Sigmoid colon (tissue), 7 donors: ENCODE results near the gene NHERF1. TPM values are rescaled to one million over a fixed set of nuclear protein-coding genes. Genes with fewer than 3 reads are reported as not detected.

Experiments
- DNase-seq: peaks from one replicate; pipeline ENCODE4 v3.0.0-alpha.2; 2019
- H3K27ac ChIP-seq, 4 donors: fragments of 200-600 bp; sonication (generic); one replicate each; pipeline ENCODE4 v1.5.1; 2016 to 2019; ENCODE audit warnings: mild to moderate bottlenecking in 1 of 4
- H3K27me3 ChIP-seq, 3 donors: fragments of 200-600 bp; sonication (generic); one replicate each; pipeline ENCODE4 v1.5.1; 2019; ENCODE audit warnings: mild to moderate bottlenecking in 1 of 3
- H3K36me3 ChIP-seq, 4 donors: fragments of 200-600 bp; sonication (generic); one replicate each; pipeline ENCODE4 v1.5.1; 2016 to 2019
- H3K4me1 ChIP-seq, 4 donors: fragments of 200-600 bp; sonication (generic); one replicate each; pipeline ENCODE4 v1.5.1; 2017 to 2019
- H3K4me3 ChIP-seq, 4 donors: fragments of 200-600 bp; sonication (generic); one replicate each; pipeline ENCODE4 v1.5.1; 2017 to 2019; ENCODE audit warnings: mild to moderate bottlenecking in 2 of 4, moderate library complexity in 1 of 4
- H3K9me3 ChIP-seq, 4 donors: fragments of 200-600 bp in 3 of 4; sonication (generic) in 3 of 4; one replicate each; pipeline versions ENCODE4 v1.5.1 to v1.6.1; 2013 to 2019
- EP300 ChIP-seq, 4 donors: sonication (generic); formaldehyde crosslinking; IDR thresholded peaks; one replicate each; pipeline ENCODE4 v1.6.1; 2017; ENCODE audit warnings: antibody characterized with exemption in 4 of 4
- POLR2A ChIP-seq, 2 donors: fragments of 450-650 bp; IDR thresholded peaks; one replicate each; pipeline ENCODE4 v1.6.1; 2016; ENCODE audit warnings: antibody characterized with exemption in 2 of 2, mild to moderate bottlenecking in 2 of 2, moderate library complexity in 2 of 2
- POLR2AphosphoS5 ChIP-seq, 4 donors: sonication (generic); formaldehyde crosslinking; IDR thresholded peaks; one replicate each; pipeline ENCODE4 v1.6.1; 2017; ENCODE audit warnings: antibody characterized with exemption in 4 of 4
- WGBS, 2 donors: extraction: QIAGEN DNeasy Blood & Tissue Kit; methylation state at CpG; one replicate each; pipeline ENCODE4 v1.1.7; 2013; 5-methylcytosine and 5-hydroxymethylcytosine counted together
- intact Hi-C: fragments of 100-400 bp; cut with DNase I; formaldehyde crosslinking; loops from one replicate; pipeline ENCODE4 v1.15.1; 2023
- polyA plus RNA-seq, 3 donors: library from polyadenylated mRNA; stranded (reverse); fragments of 200-250 nt; gene quantifications; one replicate each; pipeline ENCODE4 v1.2.3, GENCODE V29; 2013
- total RNA-seq, 4 donors: library from RNA; depleted of rRNA; stranded (reverse); fragments of >200 nt; gene quantifications; one replicate each; pipeline ENCODE4 v1.1.0, GENCODE V29; 2016
- TF ChIP-seq, protein P1 (sequence below), 4 experiments: fragments of 450-650 bp in 3 of 4; fragments of 200-600 bp in 1 of 4; IDR thresholded peaks; one replicate each; pipeline ENCODE4 v1.5.1; 2016 to 2019; ENCODE audit warnings: antibody characterized with exemption in 4 of 4, mild to moderate bottlenecking in 3 of 4, moderate library complexity in 2 of 4
- donor health status: healthy with polysubstance abuse.
- donor health status: Bipolar disorder and iron deficiency.
- donor health status: healthy.

Gene NHERF1
- total and polyA plus RNA-seq, 7 donors = 6.6 to 420 (median 12.5) TPM

DNA sequence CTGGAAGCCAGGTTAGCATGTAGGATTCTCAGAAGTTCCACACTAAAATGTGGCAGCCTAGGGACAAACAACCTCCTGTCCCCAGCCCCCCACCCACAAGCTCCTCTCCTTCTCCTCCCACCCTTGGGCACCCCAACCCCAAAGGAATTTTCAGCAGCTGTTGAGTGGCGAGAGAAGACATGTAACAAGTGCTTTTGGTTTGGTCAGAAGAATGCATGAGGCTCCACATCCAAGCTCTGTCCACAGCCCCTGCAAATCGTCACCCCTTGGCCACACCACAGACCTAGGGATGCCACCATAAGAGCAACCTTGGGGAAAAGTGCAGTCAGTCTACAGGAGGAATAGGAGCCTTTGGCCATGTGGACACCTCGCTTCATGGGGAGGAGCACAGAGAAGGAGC, 23.3 kb upstream of the NHERF1 start:
- H3K4me1 ChIP-seq = no peaks in the 10 kb centered on the region
- intact Hi-C loops = no loop called here
- WGBS, 2 donors = 93 to 95% methylated on average over 3 of the region's 3 CpGs
- no peaks in the 10 kb centered on the region for H3K9me3 ChIP-seq
- H3K4me3 ChIP-seq = no peak overlapping the region
- H3K27ac ChIP-seq = no peak overlapping the region
- DNase-seq = no peak
- H3K36me3 ChIP-seq = no peaks in the 10 kb centered on the region
- TF ChIP-seq, protein P1, sequence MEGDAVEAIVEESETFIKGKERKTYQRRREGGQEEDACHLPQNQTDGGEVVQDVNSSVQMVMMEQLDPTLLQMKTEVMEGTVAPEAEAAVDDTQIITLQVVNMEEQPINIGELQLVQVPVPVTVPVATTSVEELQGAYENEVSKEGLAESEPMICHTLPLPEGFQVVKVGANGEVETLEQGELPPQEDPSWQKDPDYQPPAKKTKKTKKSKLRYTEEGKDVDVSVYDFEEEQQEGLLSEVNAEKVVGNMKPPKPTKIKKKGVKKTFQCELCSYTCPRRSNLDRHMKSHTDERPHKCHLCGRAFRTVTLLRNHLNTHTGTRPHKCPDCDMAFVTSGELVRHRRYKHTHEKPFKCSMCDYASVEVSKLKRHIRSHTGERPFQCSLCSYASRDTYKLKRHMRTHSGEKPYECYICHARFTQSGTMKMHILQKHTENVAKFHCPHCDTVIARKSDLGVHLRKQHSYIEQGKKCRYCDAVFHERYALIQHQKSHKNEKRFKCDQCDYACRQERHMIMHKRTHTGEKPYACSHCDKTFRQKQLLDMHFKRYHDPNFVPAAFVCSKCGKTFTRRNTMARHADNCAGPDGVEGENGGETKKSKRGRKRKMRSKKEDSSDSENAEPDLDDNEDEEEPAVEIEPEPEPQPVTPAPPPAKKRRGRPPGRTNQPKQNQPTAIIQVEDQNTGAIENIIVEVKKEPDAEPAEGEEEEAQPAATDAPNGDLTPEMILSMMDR (IDR thresholded peaks at IDR 0.05) = no peak
- TF ChIP-seq EP300 (IDR thresholded peaks at IDR 0.05) (no peak), POLR2AphosphoS5 (IDR thresholded peaks at IDR 0.05) (no peak), POLR2A (IDR thresholded peaks at IDR 0.05) (no peak)
- peaks cover 0 to under 1% (median 0%) of the 10 kb centered on the region in 3 donors for H3K27me3 ChIP-seq

DNA sequence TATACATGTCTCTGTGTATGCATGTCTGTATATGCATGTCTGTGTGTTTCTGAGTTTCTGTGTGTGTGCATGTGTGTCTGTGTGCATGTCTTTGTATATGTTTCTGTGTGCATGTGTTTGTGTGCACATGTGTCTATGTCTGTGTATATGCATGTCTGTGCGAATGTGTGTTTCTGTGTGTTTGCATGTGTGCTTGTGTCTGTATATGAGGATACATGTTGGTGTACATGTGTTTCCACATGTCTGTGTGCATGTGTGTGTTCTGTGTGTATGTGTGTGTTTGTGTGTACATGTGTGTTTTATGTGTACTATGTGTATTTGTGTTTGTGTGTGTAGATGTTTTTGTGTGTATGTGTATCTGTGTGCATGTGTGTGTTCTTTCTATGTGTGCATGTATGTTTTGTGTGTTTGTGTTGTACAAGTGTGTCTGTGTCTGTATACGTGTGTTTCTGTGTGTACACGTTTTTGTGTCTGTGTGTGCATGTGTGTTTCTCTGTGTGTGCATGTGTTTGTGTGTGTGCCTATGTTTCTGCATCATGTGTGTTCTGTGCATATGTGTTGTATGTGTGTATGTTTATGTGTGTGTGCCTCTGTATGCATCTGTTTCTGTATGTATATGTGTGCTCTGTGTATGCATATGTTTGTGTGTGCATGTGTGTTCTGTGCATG, 20.3 kb upstream of the NHERF1 start:
- intact Hi-C loops = no loop called here
- WGBS, 2 donors = 92 to 97% methylated on average over 3 of the region's 3 CpGs
- TF ChIP-seq POLR2AphosphoS5 (IDR thresholded peaks at IDR 0.05) (no peak), POLR2A (IDR thresholded peaks at IDR 0.05) (no peak), EP300 (IDR thresholded peaks at IDR 0.05) (no peak)
- TF ChIP-seq, protein P1 (IDR thresholded peaks at IDR 0.05) = no peak
- Histone ChIP-seq H3K4me1 (no peaks in the 10 kb centered on the region), H3K4me3 (no peak overlapping the region), H3K27ac (no peak overlapping the region), H3K9me3 (no peaks in the 10 kb centered on the region), H3K36me3 (no peaks in the 10 kb centered on the region), H3K27me3 (peaks cover 0 to 28% (median 9%) of the 10 kb centered on the region in 3 donors)
- no peak for DNase-seq

DNA sequence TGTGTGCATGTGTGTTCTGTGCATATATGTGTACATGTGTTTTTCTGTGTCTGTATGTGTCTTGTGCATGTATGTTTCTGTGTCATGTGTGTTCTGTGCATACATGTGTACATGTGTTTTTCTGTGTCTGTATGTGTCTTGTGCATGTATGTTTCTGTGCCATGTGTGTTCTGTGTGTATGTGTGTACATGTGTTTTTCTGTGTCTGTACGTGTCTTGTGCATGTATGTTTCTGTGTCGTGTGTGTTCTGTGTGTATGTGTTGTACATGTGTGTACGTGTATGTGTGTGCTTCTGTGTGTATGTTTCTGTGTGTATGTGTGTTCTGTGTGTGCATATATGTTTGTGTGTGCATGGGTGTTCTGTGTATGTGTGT, 19.7 kb upstream of the NHERF1 start:
- intact Hi-C loops = no loop called here
- TF ChIP-seq POLR2A (IDR thresholded peaks at IDR 0.05) = no peak
- no peak for TF ChIP-seq EP300 (IDR thresholded peaks at IDR 0.05)
- TF ChIP-seq, protein P1 (IDR thresholded peaks at IDR 0.05) = no peak
- no peak for TF ChIP-seq POLR2AphosphoS5 (IDR thresholded peaks at IDR 0.05)

DNA sequence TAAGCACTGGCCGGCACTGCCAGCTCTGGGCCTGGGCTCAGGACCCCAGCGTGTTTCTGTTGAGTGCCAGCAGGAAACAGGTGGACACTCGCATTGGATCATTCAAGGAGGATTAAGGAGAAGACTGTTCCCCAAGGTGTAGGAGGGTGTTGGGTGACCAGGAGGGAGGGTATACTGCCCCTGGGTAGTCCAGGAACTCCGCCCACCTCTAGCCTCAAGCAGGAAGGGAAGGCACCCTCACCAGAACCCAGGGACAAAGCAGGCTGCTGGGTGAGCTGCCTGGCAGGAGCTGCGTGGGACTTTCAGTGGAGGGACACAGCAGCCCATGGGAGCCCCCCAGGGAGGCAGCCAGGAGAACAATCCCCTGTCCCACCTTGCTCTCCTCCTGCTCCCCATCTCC, 19.1 kb upstream of the NHERF1 start:
- peaks cover 0 to 40% (median 9%) of the 10 kb centered on the region in 3 donors for H3K27me3 ChIP-seq
- 94 to 95% methylated on average over 5 of the region's 5 CpGs for WGBS, 2 donors
- H3K9me3 ChIP-seq = no peaks in the 10 kb centered on the region
- no peak for TF ChIP-seq POLR2AphosphoS5 (IDR thresholded peaks at IDR 0.05)
- no peak for TF ChIP-seq POLR2A (IDR thresholded peaks at IDR 0.05)
- TF ChIP-seq EP300 (IDR thresholded peaks at IDR 0.05) = no peak
- TF ChIP-seq, protein P1 (IDR thresholded peaks at IDR 0.05) = no peak
- no peaks in the 10 kb centered on the region for H3K36me3 ChIP-seq
- no peak overlapping the region for H3K4me3 ChIP-seq
- intact Hi-C loops = no loop called here
- H3K4me1 ChIP-seq = no peaks in the 10 kb centered on the region
- no peak overlapping the region for H3K27ac ChIP-seq
- no peak for DNase-seq

More for the DNA sequence above, 19.7 kb upstream of the NHERF1 start:
- DNase-seq = no peak
- Histone ChIP-seq H3K27me3 (peaks cover 0 to 33% (median 9%) of the 10 kb centered on the region in 3 donors), H3K27ac (no peak overlapping the region), H3K4me3 (no peak overlapping the region), H3K36me3 (no peaks in the 10 kb centered on the region), H3K9me3 (no peaks in the 10 kb centered on the region), H3K4me1 (no peaks in the 10 kb centered on the region)
- WGBS, 2 donors = 95 to 96% methylated on average over 3 of the region's 3 CpGs
